HG03460 (cell line): ENCODE results near the gene CDK8.
"Not testable (repeated sequence)": the region's sequence is repeated elsewhere in the genome, so short reads cannot be mapped to it uniquely, and the experiment has no call there.

Experiments used
- ATAC-seq: cut with Tn5 transposase; IDR thresholded peaks from one replicate; pipeline ENCODE4 v1.9.1; 2021; ENCODE audit not compliant: unreplicated experiment

Gene CDK8

GRCh38 chr13:26310470-26310869 is 56.5 kb downstream of the CDK8 start:
- no peak for ATAC-seq

GRCh38 chr13:26312019-26312418 is 58.1 kb downstream of the CDK8 start:
- ATAC-seq: not testable (repeated sequence)

GRCh38 chr13:26316095-26316494 is 62.2 kb downstream of the CDK8 start:
- not testable (repeated sequence) for ATAC-seq

DNA sequence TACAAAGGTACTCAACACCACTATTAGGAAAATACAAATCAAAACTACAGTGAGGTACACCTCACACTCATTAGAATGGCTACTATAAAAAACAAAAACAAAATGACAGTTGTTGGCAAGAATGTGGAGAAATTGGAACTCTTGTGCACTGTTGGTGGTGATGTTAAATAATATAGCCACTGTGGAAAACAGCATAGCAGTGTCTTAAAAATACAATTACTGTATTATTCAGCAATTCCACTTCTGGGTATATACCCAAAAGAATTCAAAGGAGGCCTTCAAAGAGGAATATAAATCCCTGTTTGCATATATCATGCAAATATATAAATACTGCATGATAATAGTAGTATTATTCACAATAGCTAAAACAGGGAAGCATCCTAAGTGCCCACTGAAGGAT is 66.8 kb downstream of the CDK8 start:
- no peak for ATAC-seq

- ATAC-seq: no peak
Measured at GRCh38 chr13:26323127-26323526, 69.2 kb downstream of the CDK8 start.

DNA sequence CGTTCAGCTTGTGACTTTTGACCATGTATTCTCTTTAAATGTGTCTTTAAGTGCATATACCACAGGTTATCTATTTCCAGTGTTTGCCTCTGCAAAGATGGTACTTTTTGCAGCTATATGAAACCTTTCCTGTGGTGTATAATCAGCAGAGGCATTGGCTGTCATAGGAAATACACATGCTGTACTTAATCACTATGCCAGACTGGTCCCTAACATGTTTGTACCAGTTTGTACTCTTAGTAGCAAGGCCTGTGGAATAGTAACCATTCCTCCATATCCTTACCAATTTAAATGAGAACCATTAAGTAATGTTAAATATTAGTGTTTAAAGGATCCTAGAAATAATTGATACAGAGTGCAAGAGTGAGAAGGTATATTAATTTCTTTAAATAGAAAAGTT is 69.8 kb downstream of the CDK8 start:
- no peak for ATAC-seq

DNA sequence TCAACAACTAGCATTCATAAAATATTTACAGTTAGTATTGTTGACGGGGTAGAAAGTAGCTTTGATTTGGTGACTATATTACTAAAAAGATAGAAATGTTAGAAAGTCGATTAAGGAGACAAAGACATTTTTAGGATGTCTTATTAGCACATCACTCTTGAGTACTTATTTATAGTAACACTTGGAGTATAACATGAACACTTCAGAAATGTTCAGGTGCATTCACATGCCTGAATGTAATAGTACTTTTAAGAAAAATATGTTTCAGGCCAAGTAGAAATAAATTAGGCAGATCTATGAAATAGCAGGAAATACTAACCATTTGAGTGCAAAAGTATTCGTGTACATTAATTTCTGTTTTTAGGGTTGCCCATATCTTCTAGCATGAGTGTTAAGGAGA is 70.4 kb downstream of the CDK8 start:
- ATAC-seq: no peak

DNA sequence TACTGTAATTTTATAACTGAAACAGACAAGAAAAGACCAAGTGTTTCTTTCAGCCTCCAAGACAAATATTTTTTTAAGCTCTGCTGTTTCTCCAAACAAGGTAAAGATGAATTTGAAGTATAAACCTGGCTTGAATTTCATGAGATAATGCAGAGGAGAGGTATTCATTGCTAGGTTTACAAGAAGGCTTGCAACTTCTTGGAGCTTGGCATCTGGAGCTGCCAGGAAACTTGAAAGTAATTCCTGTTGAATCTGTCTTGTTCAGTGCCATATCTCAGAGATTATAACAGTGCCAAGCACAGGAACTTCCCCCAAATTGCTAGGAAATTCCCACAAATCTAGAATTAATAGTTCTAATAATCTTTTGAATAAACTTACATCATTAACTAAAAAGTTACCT is 70.9 kb downstream of the CDK8 start:
- ATAC-seq: no peak

GRCh38 chr13:26325876-26326275 is 71.9 kb downstream of the CDK8 start:
- peak; percentile 71 for ATAC-seq

DNA sequence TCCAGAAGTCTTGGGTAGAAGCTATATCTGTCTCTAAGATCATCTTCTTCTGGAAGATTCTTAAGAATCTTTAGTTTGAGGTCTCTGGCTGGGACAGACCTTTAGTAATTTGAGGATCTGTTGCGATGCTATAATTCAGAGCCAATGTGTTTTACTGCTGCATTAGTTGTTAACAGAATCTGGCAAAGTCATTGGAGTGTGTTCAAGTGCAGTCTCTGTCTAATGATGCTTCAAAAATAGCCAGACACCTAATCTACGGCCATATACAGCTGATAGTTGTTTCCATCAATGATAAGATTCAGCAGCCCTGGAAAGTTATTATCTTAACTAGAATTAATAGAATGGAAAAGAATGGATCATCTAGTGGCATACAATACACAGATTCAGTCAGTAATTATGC is 72.6 kb downstream of the CDK8 start:
- ATAC-seq: no peak

- ATAC-seq: no peak
Measured at GRCh38 chr13:26327940-26328725, 74.2 kb downstream of the CDK8 start.

- ATAC-seq: no peak
Measured at GRCh38 chr13:26335158-26335557, 81.2 kb downstream of the CDK8 start.

DNA sequence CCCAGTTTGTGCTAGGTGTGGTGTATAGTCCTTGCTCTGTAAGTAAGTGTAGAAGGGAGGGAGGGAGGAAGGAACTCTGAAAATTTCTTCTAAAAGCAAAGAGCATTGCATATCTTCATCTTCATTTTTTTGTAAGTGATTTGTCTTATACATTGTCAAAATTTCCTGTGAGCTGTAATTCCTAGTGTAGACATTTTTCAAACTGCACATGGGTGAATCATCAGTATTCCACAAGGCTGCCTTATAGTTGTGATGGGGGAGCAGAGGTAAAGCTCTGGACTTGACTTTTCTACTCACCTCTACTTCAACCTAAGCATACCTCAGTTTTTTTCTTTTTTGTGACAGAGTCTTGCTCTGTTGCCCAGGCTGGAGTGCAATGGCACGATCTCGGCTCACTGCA is 86.9 kb downstream of the CDK8 start:
- ATAC-seq: no peak

DNA sequence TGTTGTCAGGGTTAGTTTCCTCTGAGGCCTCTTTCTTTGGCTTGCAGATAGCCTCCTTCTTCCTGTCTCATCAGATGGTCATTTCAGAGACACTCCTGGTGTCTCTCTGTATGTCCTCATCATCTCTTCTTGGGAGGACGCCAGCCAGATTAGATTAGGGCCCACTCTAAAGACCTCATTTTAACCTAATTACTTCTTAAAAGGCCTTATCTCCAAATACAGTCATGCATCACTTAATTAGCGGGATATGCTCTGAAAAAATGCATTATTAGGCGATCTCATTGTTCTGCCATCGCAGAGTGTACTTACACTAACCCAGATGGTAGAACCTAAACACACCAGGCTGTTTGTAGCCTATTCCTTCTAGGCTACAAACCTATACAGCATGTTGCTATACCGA is 89.0 kb downstream of the CDK8 start:
- ATAC-seq: no peak

GRCh38 chr13:26343816-26344215 is 89.9 kb downstream of the CDK8 start:
- ATAC-seq: no peak

- no peak for ATAC-seq
Measured at GRCh38 chr13:26344980-26345379, 91.1 kb downstream of the CDK8 start.

DNA sequence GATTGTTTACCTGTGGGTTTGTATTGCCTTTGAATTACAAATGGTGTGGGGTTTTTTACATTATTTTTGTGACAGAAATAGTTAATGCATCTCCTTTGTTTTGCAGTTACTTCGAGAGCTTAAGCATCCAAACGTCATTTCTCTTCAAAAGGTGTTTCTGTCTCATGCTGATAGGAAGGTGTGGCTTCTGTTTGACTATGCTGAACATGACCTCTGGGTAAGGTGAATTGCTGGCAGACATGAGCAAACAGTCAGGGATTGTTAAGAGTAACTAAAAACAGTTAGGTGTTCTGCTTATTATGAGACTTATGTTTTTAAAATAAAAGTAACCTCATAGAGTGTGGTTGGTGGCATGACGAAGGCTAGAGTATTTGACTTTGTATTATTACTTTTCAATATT is 95.0 kb downstream of the CDK8 start:
- ATAC-seq: no peak

DNA sequence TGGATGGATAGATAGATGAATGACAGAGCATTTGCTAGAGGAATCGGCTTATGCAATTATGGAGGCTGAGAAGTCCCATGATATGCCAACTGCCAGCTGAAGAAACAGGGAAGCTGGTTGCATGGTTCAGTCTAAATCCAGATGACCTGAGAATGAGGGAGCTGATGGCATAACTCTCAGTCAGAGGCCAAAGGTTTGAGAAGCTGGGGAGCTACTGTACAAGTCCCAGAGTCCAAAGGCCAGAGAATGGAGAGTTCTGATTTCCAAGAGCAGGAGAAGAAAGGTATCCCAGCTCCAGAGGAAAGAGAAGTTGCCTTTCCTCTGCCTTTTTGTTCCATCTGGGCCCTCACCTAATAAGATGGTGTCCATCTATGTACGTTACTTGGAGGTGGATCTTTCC is 108.3 kb downstream of the CDK8 start:
- ATAC-seq: no peak

DNA sequence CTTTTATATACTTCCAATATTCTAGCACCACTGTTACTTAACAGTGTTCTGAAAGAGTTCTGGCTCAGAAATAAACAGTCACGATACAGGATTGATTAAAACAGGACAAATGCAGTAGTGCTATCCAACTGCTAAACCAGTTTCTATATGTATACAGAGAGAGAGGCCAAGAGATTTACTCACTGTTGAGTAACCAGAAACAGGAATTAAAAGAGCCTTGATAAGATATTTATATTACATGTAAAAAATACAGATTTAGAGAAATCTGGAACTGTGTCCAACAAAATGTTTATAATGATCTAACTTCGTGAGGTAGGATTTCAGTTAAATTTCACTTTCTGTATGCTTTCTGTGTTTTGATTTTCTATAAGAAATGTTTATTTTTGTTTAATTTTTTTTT is 116.6 kb downstream of the CDK8 start:
- ATAC-seq: no peak

- ATAC-seq: no peak
Measured at GRCh38 chr13:26372747-26373146, 118.8 kb downstream of the CDK8 start.

- ATAC-seq: no peak
Measured at GRCh38 chr13:26376430-26376829, 122.5 kb downstream of the CDK8 start.

GRCh38 chr13:26377038-26377437 is 123.1 kb downstream of the CDK8 start:
- ATAC-seq: no peak

GRCh38 chr13:26378116-26378515 is 124.2 kb downstream of the CDK8 start:
- ATAC-seq: no peak
